ENCODE measurements around the gene SPOCD1. TPM values are rescaled to one million over a fixed set of nuclear protein-coding genes. Genes with fewer than 3 reads are reported as not detected.

The SPOCD1 gene
- total and polyA plus RNA-seq, 5 donors from 2014 or later: 1.1 TPM; not detected in 4

- no peak overlapping the region for H3K27ac ChIP-seq (ENCODE audit: insufficient read depth, low read length, poor library complexity, severe bottlenecking)
Measured at GRCh38 chr1:31814631-31815306, 1.1 kb downstream of the SPOCD1 start.

DNA sequence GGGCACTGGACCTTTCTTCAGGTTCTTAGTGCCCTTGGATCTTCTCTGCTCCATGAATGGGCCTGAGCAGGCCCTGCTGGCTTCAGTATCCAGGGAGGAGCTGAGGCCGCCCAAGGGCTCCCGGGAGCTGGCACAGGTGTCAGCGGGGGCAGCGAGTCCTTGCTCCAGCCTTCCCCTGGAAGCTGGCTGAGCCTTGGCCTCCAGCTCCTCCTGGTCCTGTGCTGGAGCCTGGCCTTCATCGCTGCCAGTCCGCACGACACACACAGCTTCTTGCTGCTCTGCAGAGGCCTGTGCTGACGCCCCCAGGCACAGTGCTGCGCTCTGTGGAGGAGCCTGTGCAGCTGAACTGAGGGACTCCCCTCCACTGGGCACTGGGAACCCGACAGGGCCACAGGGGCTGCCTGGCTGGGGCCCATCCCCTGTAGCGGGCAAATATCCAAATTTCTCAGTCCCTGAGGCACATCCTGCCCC, 1.7 kb downstream of the SPOCD1 start:
- no peak overlapping the region for H3K27ac Mint-ChIP-seq
- ATAC-seq (ENCODE audit: low read depth in 2 of 2) (no peak), DNase-seq (no peak)
- H3K4me1 ChIP-seq (ENCODE audit: control insufficient read depth, insufficient read depth, low read length, poor library complexity, severe bottlenecking): peaks cover 6% of the 10 kb centered on the region
- no peak overlapping the region for H3K27ac ChIP-seq (ENCODE audit: insufficient read depth, low read length, poor library complexity, severe bottlenecking)
- no peak overlapping the region for H3K4me3 Mint-ChIP-seq
- H3K9me3 Mint-ChIP-seq: no peaks in the 10 kb centered on the region
- no peaks in the 10 kb centered on the region for H3K36me3 Mint-ChIP-seq
- H3K36me3 ChIP-seq (ENCODE audit: control insufficient read depth, insufficient read depth, low read length): no peaks in the 10 kb centered on the region
- no peak overlapping the region for H3K4me3 ChIP-seq (ENCODE audit: low read depth, low read length)
- H3K9me3 ChIP-seq (ENCODE audit: control insufficient read depth in 2 of 2, low read length in 2 of 2): no peaks in the 10 kb centered on the region
- peaks cover 0 to 17% (median 10%) of the 10 kb centered on the region in 4 donors for H3K4me1 Mint-ChIP-seq
- H3K27me3 Mint-ChIP-seq: no peaks in the 10 kb centered on the region
- no peaks in the 10 kb centered on the region for H3K27me3 ChIP-seq (ENCODE audit: control insufficient read depth, insufficient read depth, low read length)

More at GRCh38 chr1:31814631-31815306, 1.1 kb downstream of the SPOCD1 start:
- DNase-seq (no peak), ATAC-seq (ENCODE audit: low read depth in 2 of 2) (no peak)
- Mint-ChIP-seq H3K36me3 (no peaks in the 10 kb centered on the region), H3K4me3 (no peak overlapping the region), H3K27ac (no peak overlapping the region), H3K27me3 (no peaks in the 10 kb centered on the region), H3K4me1 (peaks cover 0 to 17% (median 10%) of the 10 kb centered on the region in 4 donors), H3K9me3 (no peaks in the 10 kb centered on the region)
- Histone ChIP-seq H3K27me3 (ENCODE audit: control insufficient read depth, insufficient read depth, low read length) (no peaks in the 10 kb centered on the region), H3K4me1 (ENCODE audit: control insufficient read depth, insufficient read depth, low read length, poor library complexity, severe bottlenecking) (peaks cover 6% of the 10 kb centered on the region), H3K36me3 (ENCODE audit: control insufficient read depth, insufficient read depth, low read length) (no peaks in the 10 kb centered on the region), H3K4me3 (ENCODE audit: low read depth, low read length) (no peak overlapping the region), H3K9me3 (ENCODE audit: control insufficient read depth in 2 of 2, low read length in 2 of 2) (no peaks in the 10 kb centered on the region)

DNA sequence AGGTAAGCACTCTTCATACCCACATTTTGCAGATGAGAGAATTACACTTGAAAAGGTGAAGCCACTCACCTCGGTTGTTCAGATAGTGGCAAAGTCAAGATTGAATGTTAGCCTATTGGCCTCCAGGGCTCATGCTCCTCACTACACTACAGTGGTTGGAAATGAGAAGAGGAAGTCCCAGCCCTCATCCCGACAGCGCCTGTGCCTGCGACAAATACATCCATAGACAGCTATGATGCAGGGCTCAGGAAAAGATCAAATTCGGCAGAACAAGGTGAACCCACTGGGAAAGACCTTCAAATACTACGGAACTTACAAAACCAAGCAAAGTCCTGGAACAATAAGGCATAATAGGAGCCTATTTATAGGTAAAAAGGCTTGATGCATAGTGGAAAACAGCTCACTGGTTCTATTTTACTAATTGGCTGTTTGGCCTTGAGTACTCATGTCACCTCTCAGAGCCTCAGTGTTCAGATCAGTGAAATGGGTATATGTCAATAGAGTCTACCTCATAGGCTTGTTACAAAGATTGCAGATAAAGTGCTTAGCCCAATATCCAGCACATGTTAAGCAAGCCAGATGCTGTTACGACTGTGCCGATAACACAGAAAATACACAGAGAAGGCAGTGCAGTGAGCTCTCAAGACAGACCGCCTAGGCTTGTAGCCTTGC, 3.5 kb downstream of the SPOCD1 start:
- H3K4me1 Mint-ChIP-seq: peaks cover 0 to 16% (median 8%) of the 10 kb centered on the region in 4 donors
- H3K4me3 Mint-ChIP-seq: no peak overlapping the region

GRCh38 chr1:31811605-31812004, 4.2 kb downstream of the SPOCD1 start:
- H3K27me3 ChIP-seq (ENCODE audit: control insufficient read depth, insufficient read depth, low read length): no peaks in the 10 kb centered on the region
- Mint-ChIP-seq H3K4me3 (no peak overlapping the region), H3K4me1 (peaks cover 0 to 11% (median 6%) of the 10 kb centered on the region in 4 donors), H3K27me3 (no peaks in the 10 kb centered on the region), H3K9me3 (no peaks in the 10 kb centered on the region), H3K36me3 (no peaks in the 10 kb centered on the region), H3K27ac (no peak overlapping the region)
- H3K4me1 ChIP-seq (ENCODE audit: control insufficient read depth, insufficient read depth, low read length, poor library complexity, severe bottlenecking): peaks cover 6% of the 10 kb centered on the region
- no peaks in the 10 kb centered on the region for H3K36me3 ChIP-seq (ENCODE audit: control insufficient read depth, insufficient read depth, low read length)
- no peak for DNase-seq
- no peak for ATAC-seq (ENCODE audit: low read depth in 2 of 2)
- H3K27ac ChIP-seq (ENCODE audit: insufficient read depth, low read length, poor library complexity, severe bottlenecking): no peak overlapping the region
- H3K9me3 ChIP-seq (ENCODE audit: control insufficient read depth in 2 of 2, low read length in 2 of 2): no peaks in the 10 kb centered on the region
- no peak overlapping the region for H3K4me3 ChIP-seq (ENCODE audit: low read depth, low read length)

More for the DNA sequence above, 3.5 kb downstream of the SPOCD1 start:
- Histone ChIP-seq H3K27me3 (ENCODE audit: control insufficient read depth, insufficient read depth, low read length) (no peaks in the 10 kb centered on the region), H3K9me3 (ENCODE audit: control insufficient read depth in 2 of 2, low read length in 2 of 2) (no peaks in the 10 kb centered on the region), H3K36me3 (ENCODE audit: control insufficient read depth, insufficient read depth, low read length) (no peaks in the 10 kb centered on the region), H3K4me1 (ENCODE audit: control insufficient read depth, insufficient read depth, low read length, poor library complexity, severe bottlenecking) (peaks cover 6% of the 10 kb centered on the region), H3K4me3 (ENCODE audit: low read depth, low read length) (no peak overlapping the region), H3K27ac (ENCODE audit: insufficient read depth, low read length, poor library complexity, severe bottlenecking) (no peak overlapping the region)
- no peaks in the 10 kb centered on the region for H3K9me3 Mint-ChIP-seq
- DNase-seq (no peak), ATAC-seq (ENCODE audit: low read depth in 2 of 2) (no peak)
- no peak overlapping the region for H3K27ac Mint-ChIP-seq
- no peaks in the 10 kb centered on the region for H3K36me3 Mint-ChIP-seq
- H3K27me3 Mint-ChIP-seq: no peaks in the 10 kb centered on the region

DNA sequence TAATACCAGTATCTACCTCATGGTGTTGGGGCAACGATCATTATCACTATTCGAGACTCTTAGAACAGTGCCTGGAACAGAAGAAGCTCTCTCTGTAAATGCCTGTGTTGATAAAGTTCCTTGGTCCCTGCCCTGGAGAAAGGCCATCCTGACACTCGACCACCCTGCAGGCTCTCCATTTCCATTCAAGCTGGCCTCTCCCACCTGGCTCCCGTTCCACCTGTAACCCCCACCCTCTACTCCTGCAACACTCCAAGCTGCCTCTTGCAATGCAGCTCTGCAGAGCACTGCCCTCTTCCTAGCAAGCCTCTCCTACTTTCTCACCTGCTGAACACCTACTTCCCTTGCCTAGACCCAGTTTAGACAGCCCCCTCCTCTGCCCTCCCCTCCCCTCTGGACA, 6.1 kb downstream of the SPOCD1 start:
- Histone ChIP-seq H3K27me3 (ENCODE audit: control insufficient read depth, insufficient read depth, low read length) (no peaks in the 10 kb centered on the region), H3K36me3 (ENCODE audit: control insufficient read depth, insufficient read depth, low read length) (no peaks in the 10 kb centered on the region), H3K27ac (ENCODE audit: insufficient read depth, low read length, poor library complexity, severe bottlenecking) (no peak overlapping the region), H3K9me3 (ENCODE audit: control insufficient read depth in 2 of 2, low read length in 2 of 2) (no peaks in the 10 kb centered on the region), H3K4me1 (ENCODE audit: control insufficient read depth, insufficient read depth, low read length, poor library complexity, severe bottlenecking) (no peaks in the 10 kb centered on the region), H3K4me3 (ENCODE audit: low read depth, low read length) (no peak overlapping the region)
- H3K4me1 Mint-ChIP-seq: peaks cover 0 to 7% (median 1%) of the 10 kb centered on the region in 4 donors
- DNase-seq: no peak
- no peaks in the 10 kb centered on the region for H3K36me3 Mint-ChIP-seq
- no peak for ATAC-seq (ENCODE audit: low read depth in 2 of 2)
- no peak overlapping the region for H3K27ac Mint-ChIP-seq
- H3K27me3 Mint-ChIP-seq: no peaks in the 10 kb centered on the region
- no peaks in the 10 kb centered on the region for H3K9me3 Mint-ChIP-seq
- H3K4me3 Mint-ChIP-seq: no peak overlapping the region

DNA sequence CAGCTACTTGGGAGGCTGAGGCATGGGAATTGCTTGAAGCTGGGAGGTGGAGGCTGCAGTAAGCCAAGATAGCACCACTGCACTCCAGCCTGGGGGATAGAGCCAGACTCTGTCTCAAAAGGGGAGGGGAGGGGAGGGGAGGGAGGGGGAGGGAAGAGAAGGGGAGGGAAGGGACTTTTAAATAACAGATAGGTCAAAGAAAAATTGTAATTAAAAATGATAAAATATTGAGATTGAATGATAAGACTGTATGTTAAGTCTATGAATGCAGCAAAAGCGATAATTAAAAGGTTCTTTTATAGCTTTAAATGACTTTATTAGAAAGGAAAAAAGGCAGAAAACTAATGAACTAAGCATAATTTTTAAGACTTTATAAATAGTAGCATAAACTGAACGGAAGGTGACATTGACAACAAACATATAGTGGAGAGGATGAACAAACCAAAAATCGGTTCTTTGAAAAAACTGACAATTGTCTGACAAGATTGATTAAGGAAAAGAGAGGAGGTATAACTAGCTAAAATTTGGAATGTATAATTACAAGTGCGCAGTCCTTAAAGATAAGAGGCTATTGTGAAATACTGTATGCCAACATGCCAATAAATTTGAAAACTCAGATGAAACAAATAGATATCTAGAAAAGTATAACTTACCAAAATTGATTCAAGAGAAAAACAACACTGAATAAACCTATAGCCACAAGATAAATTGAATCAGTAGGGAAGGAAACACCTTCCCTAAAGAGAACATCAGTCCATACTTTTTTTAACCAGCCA, 8.4 kb downstream of the SPOCD1 start:
- H3K27me3 ChIP-seq (ENCODE audit: control insufficient read depth, insufficient read depth, low read length): no peaks in the 10 kb centered on the region
- no peak overlapping the region for H3K27ac Mint-ChIP-seq
- no peaks in the 10 kb centered on the region for H3K9me3 Mint-ChIP-seq
- H3K4me1 Mint-ChIP-seq: peaks cover 2 to 14% (median 6%) of the 10 kb centered on the region in 4 donors
- no peak for DNase-seq
- H3K4me3 ChIP-seq (ENCODE audit: low read depth, low read length): no peak overlapping the region
- no peak overlapping the region for H3K27ac ChIP-seq (ENCODE audit: insufficient read depth, low read length, poor library complexity, severe bottlenecking)
- H3K36me3 ChIP-seq (ENCODE audit: control insufficient read depth, insufficient read depth, low read length): no peaks in the 10 kb centered on the region
- no peaks in the 10 kb centered on the region for H3K4me1 ChIP-seq (ENCODE audit: control insufficient read depth, insufficient read depth, low read length, poor library complexity, severe bottlenecking)
- H3K36me3 Mint-ChIP-seq: no peaks in the 10 kb centered on the region
- peaks cover 16% of the 10 kb centered on the region for H3K27me3 Mint-ChIP-seq
- no peak for ATAC-seq (ENCODE audit: low read depth in 2 of 2)
- H3K9me3 ChIP-seq (ENCODE audit: control insufficient read depth in 2 of 2, low read length in 2 of 2): no peaks in the 10 kb centered on the region
- peak overlapping the region in 1 of 4 donors; percentile 2 for H3K4me3 Mint-ChIP-seq

DNA sequence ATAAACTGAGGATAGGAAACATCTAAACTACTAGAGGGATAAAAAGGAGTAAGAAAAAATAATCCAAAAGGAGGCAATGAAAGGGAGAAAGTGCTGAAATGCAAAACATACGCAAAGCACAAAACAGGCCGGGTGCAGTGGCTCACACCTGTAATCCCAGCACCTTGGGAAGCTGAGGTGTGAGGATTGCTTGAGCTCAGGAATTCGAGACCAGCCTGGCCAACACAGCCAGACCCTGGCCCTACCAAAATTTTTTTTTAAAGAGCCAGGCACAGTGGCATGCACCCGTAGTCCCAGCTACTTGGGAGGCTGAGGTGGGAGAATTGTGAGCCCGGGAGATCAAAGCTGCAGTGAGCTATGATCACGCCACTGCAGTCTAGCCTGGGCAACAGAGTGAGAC, 10.5 kb downstream of the SPOCD1 start:
- peaks cover 4% of the 10 kb centered on the region for H3K4me1 ChIP-seq (ENCODE audit: control insufficient read depth, insufficient read depth, low read length, poor library complexity, severe bottlenecking)
- Mint-ChIP-seq H3K9me3 (no peaks in the 10 kb centered on the region), H3K36me3 (no peaks in the 10 kb centered on the region), H3K4me3 (no peak overlapping the region), H3K27me3 (peaks cover 27% of the 10 kb centered on the region), H3K27ac (no peak overlapping the region), H3K4me1 (peaks cover 0 to 18% (median 7%) of the 10 kb centered on the region in 4 donors)
- DNase-seq (no peak), ATAC-seq (ENCODE audit: low read depth in 2 of 2) (no peak)
- no peaks in the 10 kb centered on the region for H3K36me3 ChIP-seq (ENCODE audit: control insufficient read depth, insufficient read depth, low read length)
- H3K27me3 ChIP-seq (ENCODE audit: control insufficient read depth, insufficient read depth, low read length): peaks cover 2% of the 10 kb centered on the region
- H3K4me3 ChIP-seq (ENCODE audit: low read depth, low read length): no peak overlapping the region
- no peak overlapping the region for H3K27ac ChIP-seq (ENCODE audit: insufficient read depth, low read length, poor library complexity, severe bottlenecking)
- no peaks in the 10 kb centered on the region for H3K9me3 ChIP-seq (ENCODE audit: control insufficient read depth in 2 of 2, low read length in 2 of 2)
